Iris pigment epithelial cell (primary cell): ENCODE results near the gene LAMB1.
"Not testable (repeated sequence)": the region's sequence is repeated elsewhere in the genome, so short reads cannot be mapped to it uniquely, and the experiment has no call there.

Source experiments
- DNase-seq: peaks from one replicate; pipeline ENCODE4 v3.0.0-alpha.2; 2011; ENCODE audit warnings: low read depth

The LAMB1 gene

GRCh38 chr7:107946451-107946850, 56.5 kb downstream of the LAMB1 start:
- peak; percentile 75 for DNase-seq

GRCh38 chr7:107945332-107945731, 57.6 kb downstream of the LAMB1 start:
- no peak for DNase-seq

- no peak for DNase-seq
Measured at GRCh38 chr7:107944411-107945169, 58.4 kb downstream of the LAMB1 start.

- DNase-seq = no peak
Measured at GRCh38 chr7:107943018-107943417, 59.9 kb downstream of the LAMB1 start.

GRCh38 chr7:107940951-107941350, 62.0 kb downstream of the LAMB1 start:
- DNase-seq = no peak

GRCh38 chr7:107939573-107940489, 63.1 kb downstream of the LAMB1 start:
- peak; percentile 69 for DNase-seq

- DNase-seq = peak; percentile 27
Measured at GRCh38 chr7:107938456-107939250, 64.3 kb downstream of the LAMB1 start.

- peak; percentile 65 for DNase-seq
Measured at GRCh38 chr7:107937531-107937930, 65.4 kb downstream of the LAMB1 start.

GRCh38 chr7:107936312-107936711, 66.6 kb downstream of the LAMB1 start:
- DNase-seq = no peak

- peak; percentile 67 for DNase-seq
Measured at GRCh38 chr7:107934991-107935770, 67.8 kb downstream of the LAMB1 start.

- DNase-seq = no peak
Measured at GRCh38 chr7:107933386-107934013, 69.5 kb downstream of the LAMB1 start.

- DNase-seq = no peak
Measured at GRCh38 chr7:107932805-107933204, 70.2 kb downstream of the LAMB1 start.

GRCh38 chr7:107931740-107932515, 71.0 kb downstream of the LAMB1 start:
- DNase-seq = no peak

- DNase-seq = no peak
Measured at GRCh38 chr7:107926481-107926880, 76.5 kb downstream of the LAMB1 start.

GRCh38 chr7:107924841-107925504, 78.0 kb downstream of the LAMB1 start:
- no peak for DNase-seq

GRCh38 chr7:107922886-107923285, 80.1 kb downstream of the LAMB1 start:
- peak; percentile 42 for DNase-seq

- DNase-seq = not testable (repeated sequence)
Measured at GRCh38 chr7:107921826-107922225, 81.1 kb downstream of the LAMB1 start.

- DNase-seq = peak; percentile 33
Measured at GRCh38 chr7:107920048-107920772, 82.8 kb downstream of the LAMB1 start.

- DNase-seq = no peak
Measured at GRCh38 chr7:107918948-107919347, 84.0 kb downstream of the LAMB1 start.
